HG03469 (cell line): ENCODE data around the gene C2.
"Not testable (repeated sequence)": the region's sequence is repeated elsewhere in the genome, so short reads cannot be mapped to it uniquely, and the experiment has no call there.

Experiments used
- ATAC-seq: cut with Tn5 transposase; IDR thresholded peaks from one replicate; pipeline ENCODE4 v1.9.1; 2021; ENCODE audit warnings: mild to moderate bottlenecking, moderate library complexity, moderate number of reproducible peaks; ENCODE audit not compliant: unreplicated experiment

The C2 gene

DNA sequence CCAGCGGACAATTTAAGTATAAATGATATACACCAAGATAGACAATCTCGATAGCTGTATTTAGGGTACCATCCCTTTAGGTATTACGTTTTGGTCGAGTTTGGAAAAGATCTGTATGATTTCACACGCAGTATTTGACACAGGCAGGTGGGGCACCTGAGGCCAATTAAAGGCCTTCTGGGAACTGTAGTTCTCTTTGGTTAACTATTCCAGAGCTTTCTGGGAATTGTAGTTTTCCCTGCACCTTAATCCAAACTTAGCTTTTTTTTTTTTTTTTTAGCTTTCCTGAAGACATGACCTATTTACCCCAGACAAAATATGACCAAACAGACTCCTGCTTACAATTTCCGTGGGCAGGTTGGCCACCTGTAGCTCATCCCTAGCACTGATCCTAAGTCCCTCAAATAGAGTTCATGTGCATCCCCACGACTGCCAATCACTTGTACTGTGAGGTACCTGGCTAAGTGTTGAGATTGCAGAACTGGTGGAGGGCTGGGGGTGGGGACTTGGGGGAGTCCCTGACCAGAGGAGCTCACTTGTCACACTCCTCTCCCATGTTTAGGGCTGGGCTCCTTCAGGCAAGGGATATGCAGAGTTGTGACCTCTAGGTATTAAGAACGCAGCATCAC lies 29.0 kb upstream of the C2 start:
- no peak for ATAC-seq

DNA sequence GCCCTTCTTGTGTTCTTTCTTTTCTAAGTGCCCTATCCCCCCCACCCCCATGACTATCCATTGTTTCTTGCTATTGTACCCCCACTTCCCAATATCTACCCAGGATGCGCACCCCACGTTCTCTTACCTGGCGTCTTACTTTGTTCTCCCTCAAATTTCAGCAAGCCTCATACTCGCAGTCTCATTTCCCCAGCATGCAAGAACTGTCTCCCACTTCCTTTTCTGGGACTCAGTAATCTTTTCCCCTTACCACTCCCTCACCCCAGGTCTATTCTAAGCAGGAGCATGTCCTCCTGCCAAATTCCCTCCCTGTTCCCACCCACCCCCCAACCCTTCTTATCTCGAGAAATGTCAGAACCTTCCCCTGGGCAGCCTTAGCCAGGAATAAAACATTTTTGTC lies 28.3 kb upstream of the C2 start:
- ATAC-seq = no peak

DNA sequence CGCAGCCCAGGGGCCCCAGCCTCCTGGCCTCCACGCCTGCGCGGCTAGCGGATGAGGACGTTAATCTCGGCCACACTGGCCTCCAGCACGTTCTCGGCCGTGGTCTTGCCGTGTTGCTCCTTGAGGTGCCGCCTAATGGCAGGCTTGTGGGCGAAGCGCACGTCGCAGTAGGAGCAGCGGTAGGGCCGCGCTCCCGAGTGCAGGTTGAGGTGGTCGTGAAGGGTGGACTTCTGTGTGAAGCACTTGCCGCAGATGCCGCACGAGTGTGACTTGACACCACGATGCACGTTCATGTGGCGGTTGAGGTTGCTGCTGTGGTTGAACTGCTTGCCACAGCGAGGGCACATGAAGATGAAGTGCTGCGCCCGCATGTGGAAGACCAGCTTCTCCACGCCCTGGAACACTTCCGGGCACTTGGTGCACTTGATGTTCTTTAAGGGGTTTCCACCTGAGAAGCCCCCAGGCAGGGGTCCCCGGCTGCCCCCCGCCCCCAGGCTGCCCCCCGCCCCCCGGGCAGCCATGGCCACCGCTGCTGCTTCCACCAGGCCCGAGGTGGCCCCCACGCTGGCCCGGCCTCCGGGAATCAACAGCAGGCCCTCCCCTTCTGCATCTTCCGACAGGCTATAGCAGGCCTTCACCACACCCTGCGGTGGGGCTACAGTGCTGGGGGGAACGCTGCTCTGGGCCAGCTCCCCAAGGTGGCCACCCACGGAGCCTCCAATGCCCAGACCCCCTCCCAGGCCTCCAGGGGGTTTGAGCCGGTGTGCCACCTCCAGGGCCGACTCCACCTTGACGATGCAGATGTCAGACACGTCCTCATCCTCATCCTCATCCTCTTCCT lies 27.4 kb upstream of the C2 start:
- no peak for ATAC-seq

DNA sequence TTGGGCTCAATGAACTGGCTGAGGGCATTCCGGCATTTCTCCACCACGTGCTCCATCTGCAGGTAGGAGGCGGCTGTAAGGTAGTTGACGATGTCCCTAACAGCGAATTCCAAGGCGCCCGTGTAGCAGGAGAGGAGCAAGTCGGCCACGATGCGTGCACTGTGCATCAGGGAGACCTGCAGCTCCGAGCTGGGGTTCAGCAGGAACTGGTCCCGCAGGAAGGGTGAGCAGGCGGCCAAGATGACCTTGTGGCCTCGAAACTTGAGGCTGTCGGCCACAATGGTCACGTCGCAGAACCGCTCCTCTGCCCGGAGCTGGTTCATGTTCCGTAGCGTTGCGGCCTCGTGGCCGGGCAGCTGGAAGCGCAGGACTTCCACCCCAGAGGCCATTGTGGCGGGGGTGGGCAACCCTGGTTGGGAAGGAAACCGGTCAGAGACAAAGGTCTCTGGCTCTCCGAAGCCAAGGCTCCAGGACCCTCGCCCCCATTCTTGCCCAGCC lies 26.6 kb upstream of the C2 start:
- ATAC-seq = no peak

DNA sequence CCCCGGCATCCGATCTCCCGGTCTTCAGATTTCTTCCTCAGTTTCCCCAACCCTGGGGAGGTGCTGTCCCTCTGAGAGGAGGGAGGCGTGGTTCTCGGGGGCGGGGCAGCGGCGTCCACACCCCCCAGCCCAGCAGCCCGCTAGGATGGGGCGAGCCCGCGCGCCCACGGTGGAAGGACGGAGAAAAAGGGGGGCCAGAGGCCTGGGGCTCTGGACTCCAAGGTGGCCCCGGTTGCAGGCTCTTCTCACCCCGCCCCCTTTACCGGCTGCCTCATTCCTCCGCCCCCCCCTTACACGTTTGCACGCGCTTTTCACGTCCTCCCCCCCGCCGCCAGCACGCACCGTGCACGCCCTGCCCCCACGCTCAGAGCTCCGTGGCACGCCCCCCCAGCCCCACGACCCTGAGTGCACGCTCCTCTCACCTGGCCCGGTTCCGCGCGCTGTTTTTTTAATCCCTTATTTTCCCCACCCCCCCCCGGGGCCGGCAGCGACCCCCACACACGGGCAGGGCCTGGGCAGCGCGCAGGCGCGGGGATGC lies 26.0 kb upstream of the C2 start:
- no peak for ATAC-seq

DNA sequence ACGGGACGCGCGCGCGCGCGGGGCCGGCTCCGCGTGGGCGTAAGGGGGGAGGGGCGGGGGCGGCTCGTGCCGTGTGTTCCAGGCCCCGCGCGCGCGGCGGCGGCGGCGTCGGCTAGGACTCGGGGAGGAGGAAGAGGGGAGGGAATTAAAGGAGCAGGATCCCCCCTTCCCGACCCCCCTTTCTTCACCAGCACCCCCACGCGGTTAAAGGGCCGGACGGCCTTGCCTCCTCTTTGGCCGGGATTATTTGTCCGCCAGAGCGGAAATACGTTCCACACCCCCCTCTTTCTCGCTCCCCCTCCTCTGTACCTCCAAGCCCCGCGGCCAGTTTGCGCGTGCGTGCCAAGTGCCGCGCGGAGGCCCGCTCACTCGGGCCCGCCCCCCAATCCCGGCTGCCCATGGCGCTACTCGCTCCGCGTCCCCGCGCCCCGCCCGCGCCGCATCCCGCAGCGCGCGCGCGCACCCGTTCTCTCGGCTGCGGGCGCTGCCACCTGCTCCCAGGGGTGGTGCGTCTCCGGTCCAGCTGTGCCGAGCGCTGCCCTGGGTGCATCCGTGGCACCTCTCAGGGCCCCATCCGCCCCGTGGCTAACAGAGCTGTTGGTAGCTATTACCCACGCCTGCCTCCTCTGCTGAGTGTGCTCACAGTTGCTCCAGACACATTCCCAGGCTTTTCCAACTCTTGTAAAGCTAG lies 25.4 kb upstream of the C2 start, which contains the start of gene ZBTB12:
ZBTB12 (minus strand) TSS at position 134 of the 691 bp plus-strand sequence. CDS start 781 bp downstream, outside the sequence.
- no peak for ATAC-seq

DNA sequence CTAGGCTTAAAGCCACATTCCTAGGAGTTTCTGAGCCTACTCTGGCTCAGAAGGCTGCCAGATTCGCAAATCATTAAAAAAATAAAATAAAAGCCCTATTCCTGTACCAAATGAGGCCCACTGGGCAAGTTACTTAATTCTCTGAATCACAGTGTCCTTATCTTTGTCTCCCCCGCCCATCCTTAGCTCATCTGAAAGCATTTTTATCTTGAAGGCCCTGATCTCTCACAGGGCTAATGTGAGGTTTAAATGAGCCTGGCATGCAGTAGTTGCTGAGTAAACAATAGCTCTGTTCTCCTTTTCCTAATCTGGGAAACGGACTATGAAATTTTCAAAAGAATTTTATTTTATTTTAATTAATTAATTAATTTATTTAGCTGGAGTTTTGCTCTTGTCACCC lies 23.6 kb upstream of the C2 start:
- ATAC-seq = no peak

DNA sequence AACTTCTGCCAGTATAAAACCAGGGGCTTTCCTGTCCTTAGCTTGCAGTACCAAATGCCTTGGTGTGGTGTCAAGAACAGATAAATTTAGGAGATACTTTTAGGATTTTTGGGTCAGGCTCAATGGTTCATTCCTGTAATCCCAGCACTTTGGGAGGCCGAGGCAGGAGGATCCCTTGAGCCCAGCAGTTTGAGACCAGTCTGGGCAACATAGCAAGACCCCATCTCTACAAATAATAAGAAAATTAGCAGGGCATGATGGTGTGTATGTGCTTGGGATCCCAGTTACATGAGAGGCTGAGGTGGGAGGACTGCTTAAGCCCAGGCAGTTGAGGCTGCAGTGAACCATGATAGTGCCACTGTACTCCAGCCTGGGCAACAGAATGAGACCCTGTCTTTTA lies 22.5 kb upstream of the C2 start:
- ATAC-seq = no peak

DNA sequence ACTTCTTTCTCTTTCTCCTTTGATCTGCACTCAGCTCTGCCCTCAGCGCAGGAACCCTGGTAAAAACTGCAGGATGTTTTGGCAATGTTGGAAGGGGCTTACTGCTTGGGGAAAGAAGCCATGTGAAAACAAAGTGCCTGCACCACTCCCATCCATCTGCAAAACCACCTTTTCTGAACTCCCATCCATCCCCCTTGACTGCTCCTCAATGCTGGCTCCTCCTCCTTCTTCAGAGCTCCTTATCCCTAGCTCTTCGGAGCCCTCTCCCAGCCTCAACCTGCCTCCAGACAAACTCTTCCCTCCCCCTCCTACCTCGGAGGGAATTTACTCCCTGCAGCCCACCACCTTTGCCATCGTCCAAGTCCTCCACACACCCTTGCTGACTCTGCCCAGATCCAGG lies 21.4 kb upstream of the C2 start:
- ATAC-seq = no peak

DNA sequence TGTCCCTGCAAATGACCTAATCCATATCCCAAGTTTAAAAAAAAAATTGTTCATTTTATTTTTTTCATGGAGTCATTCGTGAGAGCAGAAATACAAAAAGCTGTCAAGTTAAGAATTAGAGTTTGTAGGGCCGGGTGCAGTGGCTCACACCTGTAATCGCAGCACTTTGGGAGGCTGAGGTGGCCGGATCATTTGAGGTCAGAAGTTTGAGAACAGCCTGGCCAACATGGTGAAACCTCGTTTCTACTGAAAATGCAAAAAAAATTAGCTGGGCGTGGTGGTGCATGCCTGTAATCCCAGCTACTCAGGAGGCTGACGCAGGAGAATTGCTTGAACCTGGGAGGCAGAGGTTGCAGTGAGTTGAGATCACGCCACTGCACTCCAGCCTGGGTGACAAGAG lies 20.8 kb upstream of the C2 start:
- ATAC-seq = not testable (repeated sequence)

DNA sequence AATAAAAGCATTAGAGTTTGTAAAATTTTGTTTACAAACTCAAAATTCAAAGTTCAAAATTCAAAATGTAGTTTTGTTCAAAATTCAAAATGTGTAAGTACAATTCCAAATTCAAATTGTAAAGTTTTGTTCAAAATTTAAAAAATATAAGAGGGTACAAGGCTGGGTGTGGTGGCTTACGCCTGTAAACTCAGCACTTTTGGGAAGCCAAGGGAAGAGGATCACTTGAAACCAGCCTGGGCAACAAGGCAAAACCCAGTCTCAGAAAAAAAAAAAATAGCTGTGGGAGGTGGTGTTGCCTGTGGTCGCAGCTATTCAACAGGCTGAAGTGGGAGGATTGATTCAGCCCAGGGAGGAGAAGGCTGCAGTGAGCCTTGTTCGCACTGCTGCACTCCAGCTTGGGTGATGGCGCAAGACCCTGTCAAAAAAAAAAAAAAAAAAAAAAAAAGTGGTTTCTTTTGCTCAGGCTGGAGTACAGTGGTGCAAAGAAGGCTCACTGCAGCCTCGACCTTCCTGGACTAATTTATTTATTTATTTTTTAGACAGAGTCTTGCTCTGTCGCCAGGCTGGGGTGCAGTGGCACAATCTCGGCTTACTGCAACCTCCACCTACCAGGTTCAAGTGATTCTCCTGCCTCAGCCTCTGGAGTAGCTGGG lies 20.2 kb upstream of the C2 start:
- ATAC-seq = no peak

DNA sequence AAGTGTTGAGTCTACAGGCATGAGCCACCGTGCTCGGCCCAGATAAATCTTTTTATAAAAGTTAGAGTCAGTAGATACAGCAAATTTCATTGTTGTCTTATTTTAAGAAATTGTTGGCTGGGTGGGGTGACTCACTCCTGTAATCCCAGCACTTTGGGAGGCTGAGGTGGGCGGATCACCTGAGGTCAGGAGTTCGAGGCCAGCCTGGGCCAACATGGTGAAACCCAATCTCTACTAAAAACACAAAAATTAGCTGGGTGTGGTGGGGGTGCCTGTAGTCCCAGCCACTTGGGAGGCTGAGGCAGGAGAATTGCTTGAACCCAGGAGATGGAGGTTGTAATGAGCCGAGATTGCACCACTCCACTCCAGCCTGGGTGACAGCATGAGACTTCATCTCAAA lies 19.3 kb upstream of the C2 start:
- ATAC-seq = not testable (repeated sequence)

DNA sequence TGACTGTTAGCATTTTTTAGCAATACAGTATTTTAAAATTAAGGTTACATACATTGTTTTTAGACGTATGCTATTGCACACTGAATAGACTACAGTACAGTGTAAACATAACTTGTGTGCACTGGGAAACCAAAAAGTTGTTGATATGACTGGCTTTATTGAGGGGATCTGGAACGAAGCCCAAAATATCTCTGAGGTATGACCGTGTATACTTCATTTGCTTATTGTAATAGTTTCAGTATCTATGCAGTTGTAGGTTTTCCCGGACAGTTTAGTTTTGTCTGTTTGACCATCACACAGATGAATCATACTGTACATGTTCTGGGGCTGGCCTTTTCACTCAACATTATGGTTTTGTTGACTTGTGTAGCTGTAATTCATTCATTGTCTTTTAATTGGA lies 18.7 kb upstream of the C2 start:
- ATAC-seq = peak; percentile 70

DNA sequence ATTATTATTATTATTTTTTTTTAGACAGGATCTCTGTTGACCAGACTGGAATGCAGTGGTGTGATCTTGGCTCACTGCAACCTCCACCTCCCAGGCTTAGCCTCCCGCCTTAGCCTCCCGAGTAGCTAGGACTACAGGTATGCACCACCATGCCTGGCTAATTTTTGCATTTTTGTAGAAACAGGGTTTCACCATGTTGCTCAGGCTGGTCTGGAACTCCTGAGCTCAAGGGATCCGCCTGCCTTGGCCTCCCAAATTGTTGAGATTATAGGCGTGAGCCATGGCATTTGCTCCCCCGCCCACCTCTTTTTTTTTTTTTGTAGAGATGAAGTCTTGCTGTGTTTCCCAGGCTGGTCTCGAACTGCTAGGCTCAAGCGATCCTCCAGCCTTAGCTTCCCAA lies 18.2 kb upstream of the C2 start:
- ATAC-seq = not testable (repeated sequence)

DNA sequence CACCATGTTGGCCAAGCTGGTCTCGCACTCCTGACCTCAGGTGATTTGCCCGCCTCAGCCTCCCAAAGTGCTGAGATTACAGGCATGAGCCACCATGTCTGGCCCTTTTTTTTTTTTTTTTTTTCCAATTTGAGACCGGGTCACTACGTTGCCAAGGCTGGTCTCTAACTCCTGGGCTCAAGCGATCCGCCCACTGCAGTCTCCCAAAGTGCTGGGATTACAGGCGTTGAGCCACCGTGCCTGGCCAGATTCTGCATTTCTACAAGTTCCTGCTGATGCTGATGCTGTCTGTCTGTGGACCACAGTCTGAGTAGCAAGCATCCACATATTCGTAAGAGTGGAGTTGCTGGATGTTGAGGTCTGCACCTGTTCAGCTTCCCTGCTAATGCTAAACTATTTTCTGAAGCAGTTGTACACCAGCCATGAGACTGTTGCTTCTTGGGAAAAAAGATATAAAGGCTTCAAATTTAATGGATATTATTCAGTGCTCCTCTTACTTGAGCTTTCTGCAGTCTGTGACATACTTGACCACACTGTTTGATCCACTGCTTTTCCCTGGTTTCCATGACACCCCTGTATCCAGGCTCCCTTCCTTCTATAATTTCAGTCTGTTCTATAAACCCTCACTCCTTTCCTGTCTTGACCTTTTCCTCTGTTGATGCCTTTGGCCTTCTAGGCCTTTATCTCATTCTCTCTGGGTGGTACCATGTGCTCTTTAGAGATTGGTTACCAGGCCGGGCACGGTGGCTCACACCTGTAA lies 15.5 kb upstream of the C2 start:
- no peak for ATAC-seq

DNA sequence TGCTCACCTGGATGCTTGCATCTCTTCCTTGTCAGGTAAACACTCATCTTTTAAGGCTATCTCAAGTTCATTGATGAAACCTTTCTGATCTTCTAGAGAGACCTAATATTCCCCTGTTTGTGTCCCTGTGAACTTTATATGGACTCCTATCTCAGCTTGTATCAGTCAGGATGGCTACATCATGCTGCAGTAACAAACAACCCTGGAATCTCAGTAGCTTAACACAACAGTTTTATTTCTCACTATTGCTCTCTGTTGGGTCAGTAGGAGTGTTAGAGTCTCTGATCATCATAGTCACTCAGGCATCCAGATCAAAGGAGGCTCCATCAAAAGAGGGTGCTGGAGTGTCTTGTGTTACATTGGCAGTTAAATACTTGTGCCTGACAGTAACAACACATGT lies 12.2 kb upstream of the C2 start:
- ATAC-seq = no peak

DNA sequence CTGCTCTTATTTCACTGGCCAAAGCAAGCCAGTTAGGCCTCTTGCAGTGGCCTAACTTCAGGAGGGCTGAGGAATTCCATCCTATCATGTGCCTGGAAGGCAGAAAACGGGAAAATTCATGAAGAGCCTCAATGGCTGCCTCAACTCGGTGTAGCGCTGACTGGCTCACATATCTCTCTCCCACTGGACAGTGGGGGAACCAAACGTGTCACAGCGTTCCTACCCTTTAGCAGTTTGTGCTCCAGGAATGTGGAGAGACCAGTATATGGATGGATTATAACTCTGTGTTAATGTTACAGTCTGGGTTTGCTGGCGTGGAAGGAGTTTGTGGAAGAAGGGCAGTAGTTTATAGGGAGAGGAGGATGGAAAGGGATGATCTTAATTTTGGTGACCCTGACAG lies 11.8 kb upstream of the C2 start:
- no peak for ATAC-seq

DNA sequence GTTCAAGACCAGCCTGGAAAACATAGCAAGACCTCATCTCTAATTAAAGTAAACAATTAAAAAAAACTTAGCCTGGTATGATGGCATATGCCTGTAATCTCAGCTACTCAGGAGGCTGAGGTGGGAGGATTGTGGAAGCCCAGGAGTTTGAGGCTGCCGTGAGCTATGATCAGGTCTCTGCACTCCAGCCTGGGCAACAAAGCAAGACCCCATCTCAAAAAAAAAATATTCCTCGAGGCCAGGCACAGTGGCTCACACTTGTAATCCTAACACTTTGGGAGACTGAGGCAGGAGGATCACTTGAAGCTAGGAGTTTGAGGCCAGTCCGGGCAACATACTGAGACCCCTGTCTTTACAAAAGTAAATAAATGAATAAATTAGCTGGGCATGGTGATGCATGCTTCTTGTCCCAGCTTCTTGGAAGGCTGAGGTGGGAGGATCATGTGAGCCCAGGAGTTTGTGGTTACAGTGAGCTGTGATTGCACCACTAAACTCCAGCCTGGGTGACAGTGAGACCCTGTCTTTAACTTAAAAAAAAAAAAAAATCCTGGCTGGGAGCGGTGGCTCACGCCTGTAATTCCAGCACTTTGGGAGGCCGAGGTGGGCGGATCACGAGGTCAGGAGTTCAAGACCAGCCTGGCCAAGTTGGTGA lies 9.3 kb upstream of the C2 start:
- ATAC-seq = no peak

DNA sequence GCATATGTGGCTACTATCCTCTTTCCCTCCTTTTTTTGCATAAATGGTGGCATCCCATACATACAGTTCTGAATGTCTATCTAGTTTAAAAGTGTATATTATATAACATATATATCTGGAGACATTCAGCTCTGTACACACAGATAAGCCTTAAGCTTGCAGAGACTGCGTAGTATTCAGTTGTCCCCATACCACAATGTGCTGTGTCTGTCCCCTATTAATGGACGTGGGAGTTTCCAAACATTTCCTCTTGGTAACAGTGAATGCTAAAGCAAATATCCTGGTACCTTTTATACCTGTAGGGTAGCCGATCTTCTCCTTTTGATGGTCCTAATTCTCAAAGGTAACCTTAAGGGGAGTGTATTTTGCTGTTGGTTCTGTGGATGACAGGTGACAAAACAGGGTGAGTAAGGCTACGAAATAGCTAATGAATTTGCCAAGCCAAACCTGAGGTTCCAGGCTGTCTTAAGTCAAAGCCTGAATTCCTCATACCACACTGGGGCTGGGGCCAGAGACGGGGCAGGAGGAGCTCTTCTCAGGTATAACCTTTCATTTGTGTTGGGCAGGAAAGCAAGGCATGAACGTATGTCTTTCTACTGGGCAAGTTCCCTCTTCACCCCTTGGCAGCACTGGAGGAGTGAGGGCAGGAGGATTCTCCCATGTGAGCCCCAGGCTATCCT lies 7.8 kb upstream of the C2 start:
- ATAC-seq = no peak
